Liver (tissue), 9 donors: Measurements from ENCODE around the gene EXD3. TPM values are rescaled to one million over a fixed set of nuclear protein-coding genes. Genes with fewer than 3 reads are reported as not detected.
"Not testable (repeated sequence)": the region's sequence is repeated elsewhere in the genome, so short reads cannot be mapped to it uniquely, and the experiment has no call there.

ENCODE experiments used
- DNase-seq: peaks from one replicate; pipeline ENCODE4 v3.0.0-alpha.2; 2017; ENCODE audit warnings: low spot score
- H3K27ac ChIP-seq, 2 donors: one replicate each; pipeline ENCODE4 v1.7.0; 2013; ENCODE audit warnings: inconsistent platforms in 2 of 2, low read length in 2 of 2, control low read depth in 1 of 2, low read depth in 1 of 2, mild to moderate bottlenecking in 1 of 2
- H3K27me3 ChIP-seq, 4 donors: one replicate each; pipeline versions ENCODE4 v1.6.1 to v1.7.0; 2013; ENCODE audit warnings: low read length in 3 of 4, inconsistent platforms in 1 of 4, mild to moderate bottlenecking in 1 of 4, moderate library complexity in 1 of 4; ENCODE audit not compliant: control insufficient read depth in 4 of 4, insufficient read depth in 4 of 4
- H3K36me3 ChIP-seq, 4 donors: one replicate each; pipeline versions ENCODE4 v1.6.1 to v1.7.0; 2013; ENCODE audit warnings: low read length in 3 of 4, mild to moderate bottlenecking in 3 of 4, low read depth in 1 of 4, moderate library complexity in 1 of 4; ENCODE audit not compliant: control insufficient read depth in 4 of 4, insufficient read depth in 3 of 4
- H3K4me1 ChIP-seq, 4 donors: one replicate each; pipeline versions ENCODE4 v1.6.1 to v1.7.0; 2013; ENCODE audit warnings: low read length in 3 of 4, mild to moderate bottlenecking in 3 of 4, moderate library complexity in 1 of 4; ENCODE audit not compliant: control insufficient read depth in 4 of 4, insufficient read depth in 4 of 4
- H3K4me3 ChIP-seq, 3 donors: one replicate each; pipeline versions ENCODE4 v1.6.1 to v1.7.0; 2013; ENCODE audit warnings: low read length in 3 of 3, control low read depth in 1 of 3, low read depth in 1 of 3, mild to moderate bottlenecking in 1 of 3
- H3K9ac ChIP-seq, 2 donors: one replicate each; pipeline ENCODE4 v1.7.0; 2013; ENCODE audit warnings: low read length in 2 of 2, mild to moderate bottlenecking in 2 of 2, moderate library complexity in 2 of 2, control low read depth in 1 of 2, low read depth in 1 of 2
- H3K9me3 ChIP-seq, 4 donors: one replicate each; pipeline versions ENCODE4 v1.6.1 to v1.7.0; 2013; ENCODE audit warnings: low read length in 3 of 4; ENCODE audit not compliant: control insufficient read depth in 4 of 4
- CTCF ChIP-seq: fragments of 150-350 bp; IDR thresholded peaks from 2 replicates; pipeline ENCODE4 v1.5.1; 2017; ENCODE audit warnings: improper control_type of control experiment, low read depth, low read length; ENCODE audit not compliant: missing input control
- EGR1 ChIP-seq, 2 donors: IDR thresholded peaks; 2 replicates each; pipeline ENCODE4 v1.6.1; 2016 to 2018; ENCODE audit warnings: antibody characterized with exemption in 2 of 2, low read depth in 2 of 2
- FOXA1 ChIP-seq: IDR thresholded peaks from 2 replicates; pipeline ENCODE4 v1.6.1; 2016; ENCODE audit warnings: antibody characterized with exemption
- FOXA2 ChIP-seq: IDR thresholded peaks from 2 replicates; pipeline ENCODE4 v1.6.1; 2016; ENCODE audit warnings: antibody characterized with exemption
- GABPA ChIP-seq, 2 donors: IDR thresholded peaks in 1 of 2; conservative IDR thresholded peaks in 1 of 2; 2 replicates each; pipeline ENCODE4 v1.6.1; 2016; ENCODE audit warnings: antibody characterized with exemption in 2 of 2, mild to moderate bottlenecking in 1 of 2, moderate library complexity in 1 of 2
- HNF4A ChIP-seq, 2 donors: conservative IDR thresholded peaks; 2 replicates each; pipeline ENCODE4 v1.6.1; 2016; ENCODE audit warnings: antibody characterized with exemption in 2 of 2, mild to moderate bottlenecking in 2 of 2
- MAX ChIP-seq: IDR thresholded peaks from 2 replicates; pipeline ENCODE4 v1.6.1; 2016; ENCODE audit warnings: antibody characterized with exemption
- NR2F2 ChIP-seq: IDR thresholded peaks from 2 replicates; pipeline ENCODE4 v1.6.1; 2016; ENCODE audit warnings: antibody characterized with exemption
- RXRA ChIP-seq, 2 donors: IDR thresholded peaks; 2 replicates each; pipeline ENCODE4 v1.6.1; 2017 to 2018; ENCODE audit warnings: antibody characterized with exemption in 2 of 2, mild to moderate bottlenecking in 1 of 2
- TAF1 ChIP-seq: conservative IDR thresholded peaks from 2 replicates; pipeline ENCODE4 v1.6.1; 2016; ENCODE audit warnings: antibody characterized with exemption, mild to moderate bottlenecking
- YY1 ChIP-seq: IDR thresholded peaks from 2 replicates; pipeline ENCODE4 v1.6.1; 2016; ENCODE audit warnings: antibody characterized with exemption, mild to moderate bottlenecking
- ZBTB33 ChIP-seq: IDR thresholded peaks from 2 replicates; pipeline ENCODE4 v1.6.1; 2016; ENCODE audit warnings: antibody characterized with exemption
- WGBS: extraction: QIAGEN DNeasy Blood & Tissue Kit; methylation state at CpG from one replicate; pipeline ENCODE4 v1.1.7; 2013; 5-methylcytosine and 5-hydroxymethylcytosine counted together
- polyA plus RNA-seq, 2 donors: library from polyadenylated mRNA; stranded (reverse) in 1 of 2; unstranded in 1 of 2; fragments of 200-250 nt in 1 of 2; fragments of >200 nt in 1 of 2; fragmentation: Nextera tagmentation in 1 of 2; extraction: Ambion mirVana in 1 of 2; gene quantifications; one replicate each; pipeline versions ENCODE4 v1.2.1 to v1.2.3, GENCODE V29; 2013 to 2015
- total RNA-seq, 2 donors: library from RNA; depleted of rRNA; stranded (reverse); fragments of >200 nt; gene quantifications; one replicate each; pipeline ENCODE4 v1.2.3, GENCODE V29; 2014
- TF ChIP-seq, protein P1 (sequence below): IDR thresholded peaks from 2 replicates; pipeline ENCODE4 v1.6.1; 2016; ENCODE audit warnings: antibody characterized with exemption, mild to moderate bottlenecking
- donor health status: healthy.
- donor health status: healthy.
- donor health status: healthy.
- donor health status: healthy.
- donor health status: healthy.

Gene EXD3
- total and polyA plus RNA-seq, 4 donors = 2.5 to 6.7 (median 3.7) TPM

DNA sequence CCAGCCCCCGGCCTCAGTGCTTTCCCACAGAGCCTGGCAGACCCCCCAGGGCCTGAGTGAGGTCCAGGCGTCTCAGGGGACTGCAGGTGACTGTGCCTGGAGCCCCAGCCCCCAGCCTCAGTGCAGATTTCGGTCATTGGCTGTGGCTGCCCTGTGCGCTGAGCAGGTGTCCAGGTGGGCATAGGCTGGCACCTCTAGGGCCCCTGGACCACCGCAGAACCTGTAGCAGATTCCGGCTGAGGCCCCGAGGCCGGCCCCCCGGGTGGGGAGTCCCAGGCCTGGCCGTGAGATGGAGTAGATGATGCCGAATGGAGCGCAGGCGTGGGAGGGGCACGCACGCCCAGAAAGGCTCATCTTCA lies 12.1 kb downstream of the EXD3 start:
- DNase-seq = no peak
- Histone ChIP-seq H3K27ac (no peak overlapping the region), H3K4me1 (peaks cover 5 to 10% (median 6%) of the 10 kb centered on the region in 4 donors), H3K9ac (no peak overlapping the region), H3K4me3 (no peak overlapping the region), H3K36me3 (no peaks in the 10 kb centered on the region), H3K9me3 (no peaks in the 10 kb centered on the region), H3K27me3 (no peaks in the 10 kb centered on the region)
- TF ChIP-seq MAX = no peak
- no peak for TF ChIP-seq FOXA1
- no peak for TF ChIP-seq NR2F2
- TF ChIP-seq CTCF = no peak
- no peak for TF ChIP-seq EGR1 (IDR thresholded peaks at IDR 0.05; ENCODE audit: low read depth in 2 of 2)
- no peak for TF ChIP-seq TAF1
- TF ChIP-seq FOXA2 = no peak
- no peak for TF ChIP-seq YY1
- no peak for TF ChIP-seq GABPA (IDR thresholded peaks at IDR 0.05 in 1 of 2, conservative IDR thresholded peaks at IDR 0.05 in 1 of 2)
- TF ChIP-seq HNF4A (conservative IDR thresholded peaks at IDR 0.05) = no peak
- TF ChIP-seq RXRA (IDR thresholded peaks at IDR 0.05) = no peak
- TF ChIP-seq, protein P1, sequence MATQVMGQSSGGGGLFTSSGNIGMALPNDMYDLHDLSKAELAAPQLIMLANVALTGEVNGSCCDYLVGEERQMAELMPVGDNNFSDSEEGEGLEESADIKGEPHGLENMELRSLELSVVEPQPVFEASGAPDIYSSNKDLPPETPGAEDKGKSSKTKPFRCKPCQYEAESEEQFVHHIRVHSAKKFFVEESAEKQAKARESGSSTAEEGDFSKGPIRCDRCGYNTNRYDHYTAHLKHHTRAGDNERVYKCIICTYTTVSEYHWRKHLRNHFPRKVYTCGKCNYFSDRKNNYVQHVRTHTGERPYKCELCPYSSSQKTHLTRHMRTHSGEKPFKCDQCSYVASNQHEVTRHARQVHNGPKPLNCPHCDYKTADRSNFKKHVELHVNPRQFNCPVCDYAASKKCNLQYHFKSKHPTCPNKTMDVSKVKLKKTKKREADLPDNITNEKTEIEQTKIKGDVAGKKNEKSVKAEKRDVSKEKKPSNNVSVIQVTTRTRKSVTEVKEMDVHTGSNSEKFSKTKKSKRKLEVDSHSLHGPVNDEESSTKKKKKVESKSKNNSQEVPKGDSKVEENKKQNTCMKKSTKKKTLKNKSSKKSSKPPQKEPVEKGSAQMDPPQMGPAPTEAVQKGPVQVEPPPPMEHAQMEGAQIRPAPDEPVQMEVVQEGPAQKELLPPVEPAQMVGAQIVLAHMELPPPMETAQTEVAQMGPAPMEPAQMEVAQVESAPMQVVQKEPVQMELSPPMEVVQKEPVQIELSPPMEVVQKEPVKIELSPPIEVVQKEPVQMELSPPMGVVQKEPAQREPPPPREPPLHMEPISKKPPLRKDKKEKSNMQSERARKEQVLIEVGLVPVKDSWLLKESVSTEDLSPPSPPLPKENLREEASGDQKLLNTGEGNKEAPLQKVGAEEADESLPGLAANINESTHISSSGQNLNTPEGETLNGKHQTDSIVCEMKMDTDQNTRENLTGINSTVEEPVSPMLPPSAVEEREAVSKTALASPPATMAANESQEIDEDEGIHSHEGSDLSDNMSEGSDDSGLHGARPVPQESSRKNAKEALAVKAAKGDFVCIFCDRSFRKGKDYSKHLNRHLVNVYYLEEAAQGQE = no peak
- TF ChIP-seq ZBTB33 = no peak
- 90% methylated on average over 15 of the region's 15 CpGs for WGBS

DNA sequence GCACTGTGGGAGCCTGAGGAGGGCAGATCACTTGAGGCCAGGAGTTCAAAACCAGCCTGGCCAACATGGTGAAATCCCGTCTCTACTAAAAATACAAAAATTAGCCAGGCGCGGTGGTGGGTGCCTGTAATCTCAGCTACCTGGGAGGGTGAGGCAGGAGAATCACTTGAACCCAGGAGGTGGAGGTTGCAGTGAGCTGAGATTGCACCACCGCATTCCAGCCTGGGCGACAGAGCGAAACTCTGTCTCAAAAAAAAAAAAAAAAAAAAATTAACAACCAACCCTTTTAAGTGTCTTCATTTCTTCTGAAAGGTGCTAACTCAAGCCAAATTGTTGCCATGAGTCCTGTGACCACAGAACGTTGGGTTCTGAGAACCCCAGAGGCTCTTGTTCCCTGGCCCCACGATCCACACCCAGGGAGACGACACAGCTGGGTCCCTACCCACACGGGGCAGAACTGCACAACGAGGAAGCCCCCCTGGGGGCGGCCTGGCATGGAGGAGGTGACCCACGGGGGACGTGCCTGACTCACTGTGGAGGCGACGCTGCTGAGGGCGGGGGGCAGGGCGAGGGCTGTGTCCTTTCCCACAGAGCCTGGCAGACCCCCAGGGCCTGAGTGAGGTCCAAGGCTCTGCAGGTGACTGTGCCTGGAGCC lies 12.6 kb downstream of the EXD3 start:
- not testable (repeated sequence) for H3K9me3 ChIP-seq, DNase-seq, H3K4me3 ChIP-seq, H3K27me3 ChIP-seq, H3K27ac ChIP-seq, H3K9ac ChIP-seq, H3K36me3 ChIP-seq
- peaks cover 5 to 10% (median 6%) of the 10 kb centered on the region in 4 donors for H3K4me1 ChIP-seq
- WGBS = 87% methylated on average over 18 of the region's 18 CpGs
